Heart left ventricle (tissue), 16 donors: ENCODE data around the gene TUBB3. TPM values are rescaled to one million over a fixed set of nuclear protein-coding genes. Genes with fewer than 3 reads are reported as not detected.
"Not testable (repeated sequence)": the region's sequence is repeated elsewhere in the genome, so short reads cannot be mapped to it uniquely, and the experiment has no call there.

Experiments
- ATAC-seq, 4 donors: fragments of 200-7000 bp; cut with Tn5 transposase; one replicate each; pipeline ENCODE4 v1.9.1; 2020 to 2022; ENCODE audit warnings: moderate library complexity in 4 of 4, mild to moderate bottlenecking in 3 of 4, moderate number of reproducible peaks in 1 of 4
- DNase-seq, 5 donors: peaks; one replicate each; pipeline ENCODE4 v3.0.0-alpha.2; 2020
- H3K27ac ChIP-seq, 12 donors: fragments of 200-600 bp; sonication (generic) in 4 of 12; one replicate each; pipeline versions ENCODE4 v1.5.0 to v1.8.0; 2016 to 2022; ENCODE audit warnings: mild to moderate bottlenecking in 2 of 12
- H3K27me3 ChIP-seq, 9 donors: fragments of 200-600 bp; sonication (generic) in 2 of 9; one replicate each; pipeline versions ENCODE4 v1.5.1 to v1.8.0; 2016 to 2022; ENCODE audit warnings: mild to moderate bottlenecking in 3 of 9
- H3K36me3 ChIP-seq, 9 donors: fragments of 200-600 bp; sonication (generic) in 2 of 9; one replicate each; pipeline versions ENCODE4 v1.5.0 to v1.8.0; 2018 to 2022; ENCODE audit warnings: mild to moderate bottlenecking in 2 of 9
- H3K4me1 ChIP-seq, 12 donors: fragments of 200-600 bp; sonication (generic) in 4 of 12; one replicate each; pipeline versions ENCODE4 v1.5.0 to v1.8.0; 2016 to 2022; ENCODE audit warnings: mild to moderate bottlenecking in 3 of 12
- H3K4me3 ChIP-seq, 12 donors: fragments of 200-600 bp; sonication (generic) in 4 of 12; one replicate each; pipeline versions ENCODE4 v1.5.0 to v1.8.0; 2017 to 2022; ENCODE audit warnings: mild to moderate bottlenecking in 9 of 12, moderate library complexity in 4 of 12
- H3K9me3 ChIP-seq, 12 donors: fragments of 200-600 bp; sonication (generic) in 4 of 12; one replicate each; pipeline versions ENCODE4 v1.5.0 to v1.8.0; 2016 to 2022; ENCODE audit warnings: mild to moderate bottlenecking in 1 of 12
- CTCF ChIP-seq, 12 donors: fragments of 200-600 bp; sonication (generic) in 4 of 12; IDR thresholded peaks; one replicate each; pipeline versions ENCODE4 v1.5.0 to v1.8.0; 2018 to 2022; ENCODE audit warnings: antibody characterized with exemption in 12 of 12, mild to moderate bottlenecking in 5 of 12
- POLR2A ChIP-seq, 2 donors: fragments of 450-650 bp; IDR thresholded peaks; one replicate each; pipeline ENCODE4 v1.6.1; 2017; ENCODE audit warnings: antibody characterized with exemption in 2 of 2, mild to moderate bottlenecking in 2 of 2, moderate library complexity in 2 of 2
- WGBS, 4 donors: extraction: QIAGEN DNeasy Blood & Tissue Kit in 2 of 4; methylation state at CpG; one replicate each; pipeline versions ENCODE4 v1.1.5 to v1.1.7; 2013 to 2018; 5-methylcytosine and 5-hydroxymethylcytosine counted together
- intact Hi-C, 10 donors: fragments of 100-400 bp; cut with DNase I; formaldehyde crosslinking; loops; one replicate each; pipeline versions ENCODE4 v1.11.1 to v1.14.2; 2022
- long read RNA-seq, 3 donors: library from polyadenylated mRNA; unstranded; transcript quantifications; one replicate each; pipeline ENCODE4 v2.0.0, GENCODE V29; 2020 to 2021
- polyA plus RNA-seq, 2 donors: library from polyadenylated mRNA; stranded (reverse); fragments of 200-250 nt; gene quantifications; one replicate each; pipeline ENCODE4 v1.2.3, GENCODE V29; 2013
- total RNA-seq, 9 donors: library from RNA; depleted of rRNA in 2 of 9; stranded (reverse); fragments of >200 nt in 2 of 9; fragmentation: NEBNext Ultra II Directional in 3 of 9; extraction: Animal tissue kit (Norgen Biotek cat#: 25700) in 3 of 9; gene quantifications; one replicate each; pipeline versions ENCODE4 v1.1.0 to v1.2.4, GENCODE V29; 2016 to 2023
- donor health status: ischemic (EF 13 %, LVEDD 7.1; RV severe dilation, severe dysfunction).
- donor health status: healthy with polysubstance abuse.
- donor health status: DM: no; HTN: yes; CAD: no.
- donor health status: DM: no; HTN: no; CAD: no.
- donor health status: ischemic (EF 25% LVEDD 6.9; RV normal size, moderate dysfunction).
- donor health status: ischemic (EF 25% LVEDD 5.7; RV mildly dilated, moderate dysfunction).
- donor health status: healthy.
- donor health status: DM: yes; HTN: yes; CAD: no.
- donor health status: ischemic (EF 35%, LVEDD 5.7; RV mildly dilated, moderate dysfunction).
- donor health status: nonischemic (EF 11% LVEDD 7.7; RV severe dilation, severe dysfunction).
- donor health status: DM: yes; HTN: yes; CAD: no.
- donor health status: PGD.
- donor health status: ischemic (EF 29% LVEDD 5.4; RV normal size, mild dysfunction).
- donor health status: nonischemic (EF 23%, LVEDD 6.1; RV moderate dilation, normal function).

Gene TUBB3
- total RNA-seq (10 to 100 TPM in 2 of 9 donors, 1 to 10 TPM in 7; 1.2 to 18.1 (median 4.1) TPM), polyA plus RNA-seq (1 to 10 TPM in 1 of 2 donors, under 1 TPM in 1; 0.19 to 9.1 TPM)
- long read RNA-seq, donor 1 = 0 reads
- long read RNA-seq, donor 2, transcript TUBB3-201 (4 exons, 1,769 nt) = major isoform, 10 of 13 reads
- long read RNA-seq, donor 2, partial matches to known transcripts = 1 of 13 reads
- long read RNA-seq, donor 2, other reads (novel, unspliced or antisense) = 0 of 13 reads
- long read RNA-seq, donor 3, partial matches to known transcripts = 1 of 4 reads
- long read RNA-seq, donor 3, other reads (novel, unspliced or antisense) = 2 of 4 reads

- Histone ChIP-seq H3K4me3 (peak within 1 kb of the TSS; percentile 58 to 80 (median 72)), H3K9me3 (no peaks in the 10 kb centered on the region), H3K4me1 (peaks cover 13 to 74% (median 41%) of the 10 kb centered on the region in 12 donors), H3K27ac (peak within 1 kb of the TSS; percentile 70 to 96 (median 88)), H3K27me3 (peaks cover 0 to 43% (median 16%) of the 10 kb centered on the region in 9 donors), H3K36me3 (no peaks in the 10 kb centered on the region)
- peak in 3 of 4 donors; percentile 36 to 54 (median 54) for ATAC-seq
- WGBS, 4 donors = 1 to 2% (median 1%) methylated on average over 40 to 88 of the region's 88 CpGs
- DNase-seq = peak; percentile 72 to 90 (median 81)
- TF ChIP-seq POLR2A (IDR thresholded peaks at IDR 0.05) = peak; percentile 9 to 91
- no peak for TF ChIP-seq CTCF (IDR thresholded peaks at IDR 0.05)
- intact Hi-C loops = loop anchor here in 1 of 10 donors (10.0 kb wide), 1 partner anchor 48 kb away; the partner anchor contains the start of gene TCF25
These were observed at the start of gene TUBB3 for GRCh38 chr16:89922884-89923639. Gene TUBB3 (plus strand): TSS chr16:89923342. CDS start chr16:89923402, 60 bp downstream.

DNA sequence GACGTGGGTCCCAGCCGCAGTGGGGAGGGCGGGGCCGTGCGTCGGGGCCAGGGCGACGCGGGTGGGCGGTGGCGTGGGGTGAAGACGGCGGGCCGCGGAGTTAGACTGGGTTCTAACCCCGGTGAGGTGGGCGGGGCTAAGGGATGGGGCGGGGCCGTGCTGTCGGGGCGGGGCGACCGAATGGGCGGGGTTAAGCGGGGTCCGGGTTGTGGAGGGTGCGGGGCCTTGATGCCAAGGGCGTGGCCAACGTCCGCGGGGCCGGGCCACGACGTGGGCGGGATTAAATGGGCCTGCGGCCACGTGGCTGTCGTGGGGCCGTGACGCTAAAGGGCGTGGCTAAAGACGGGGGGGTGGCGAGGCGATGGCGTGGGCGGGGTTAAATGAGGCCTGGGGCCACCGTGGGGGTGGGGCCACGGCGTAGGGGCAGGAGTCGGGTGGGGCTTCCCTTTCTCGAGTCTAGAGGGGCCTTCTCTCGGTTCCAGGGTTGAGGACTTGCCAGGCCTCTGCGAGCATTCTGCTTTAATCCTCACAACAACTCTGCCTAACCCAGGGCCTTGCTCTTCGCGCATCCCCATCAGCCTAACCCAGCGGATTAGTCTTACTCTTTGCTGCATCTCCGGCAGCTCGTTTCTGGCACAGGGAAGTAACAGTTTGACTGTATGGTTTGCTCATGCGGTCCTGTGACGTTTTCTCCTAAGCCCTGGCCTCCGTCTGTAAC is 49.0 kb upstream of the TUBB3 start:
- peak; percentile 95 to 98 (median 96) for DNase-seq
- peaks cover 0 to 24% (median 16%) of the 10 kb centered on the region in 12 donors for H3K4me1 ChIP-seq
- 4 to 8% (median 5%) methylated on average over 41 to 61 of the region's 61 CpGs for WGBS, 4 donors
- intact Hi-C loops = loop anchor here in 4 of 10 donors (5.0 to 10.0 kb wide), 4 partner anchors 43 to 172 kb away; partner anchors contain the start of genes MC1R (in 2 of the 4), SPATA2L (in 1 of the 4) and TUBB3 (in 1 of the 4)
- ATAC-seq = peak; percentile 86 to 94 (median 92)
- H3K4me3 ChIP-seq = peak overlapping the region; percentile 61 to 98 (median 84)
- no peaks in the 10 kb centered on the region for H3K9me3 ChIP-seq
- H3K27ac ChIP-seq = peak overlapping the region; percentile 91 to 100 (median 99)
- H3K27me3 ChIP-seq = no peaks in the 10 kb centered on the region
- TF ChIP-seq CTCF (IDR thresholded peaks at IDR 0.05) (no peak), POLR2A (IDR thresholded peaks at IDR 0.05) (no peak)
- H3K36me3 ChIP-seq = peaks cover 0 to 40% (median 33%) of the 10 kb centered on the region in 9 donors

DNA sequence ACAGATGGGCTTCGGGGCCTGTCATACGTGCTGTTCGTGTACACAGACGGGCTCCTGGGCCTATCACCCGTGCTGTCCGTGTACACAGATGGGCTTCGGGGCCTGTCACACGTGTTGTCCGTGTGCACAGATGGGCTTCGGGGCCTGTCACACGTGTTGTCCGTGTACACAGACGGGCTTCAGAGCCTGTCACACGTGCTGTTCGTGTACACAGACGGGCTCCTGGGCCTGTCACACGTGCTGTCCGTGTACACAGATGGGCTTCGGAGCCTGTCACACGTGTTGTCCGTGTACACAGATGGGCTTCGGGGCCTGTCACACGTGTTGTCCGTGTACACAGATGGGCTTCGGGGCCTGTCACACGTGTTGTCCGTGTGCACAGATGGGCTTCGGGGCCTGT is 44.0 kb upstream of the TUBB3 start:
- ATAC-seq, H3K27ac ChIP-seq, H3K9me3 ChIP-seq, H3K27me3 ChIP-seq, DNase-seq, H3K4me3 ChIP-seq: not testable (repeated sequence)
- peaks cover 0 to 14% (median 8%) of the 10 kb centered on the region in 12 donors for H3K4me1 ChIP-seq
- H3K36me3 ChIP-seq = peaks cover 0 to 86% (median 77%) of the 10 kb centered on the region in 9 donors
- intact Hi-C loops = loop anchor here in 2 of 10 donors (10.0 kb wide), 2 partner anchors 46 to 96 kb away; partner anchors contain the start of gene TUBB3 (in 1 of the 2)
- WGBS, 4 donors = 87 to 97% (median 95%) methylated on average over 20 to 28 of the region's 28 CpGs
